Measurements from ENCODE around the gene KRTAP27-1. TPM values are rescaled to one million over a fixed set of nuclear protein-coding genes. Genes with fewer than 3 reads are reported as not detected.

The KRTAP27-1 gene
- total and polyA plus RNA-seq, 2 donors (not counting 1 experiment from before 2014, with no cell fraction given): not detected

DNA sequence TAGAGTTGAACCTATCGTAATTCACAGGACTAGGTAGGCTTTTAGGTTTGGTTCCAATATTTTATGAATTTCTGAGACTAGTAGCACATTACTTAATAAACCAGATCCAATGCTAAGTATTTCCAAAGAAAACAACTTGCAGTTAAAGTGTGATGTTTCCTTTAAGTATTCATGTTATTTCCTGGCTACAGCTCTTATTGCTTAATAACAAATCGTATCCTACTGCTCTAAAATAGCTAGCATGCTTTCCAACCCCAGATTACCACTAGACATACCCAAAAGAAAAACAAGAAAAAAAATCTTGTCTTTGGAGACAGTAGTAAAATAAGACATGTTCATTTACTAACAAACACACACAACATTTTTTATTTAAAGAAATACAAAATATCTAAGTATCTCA, 898 bp downstream of the KRTAP27-1 start:
- peak in 1 of 2 donors; percentile 17 for DNase-seq (ENCODE audit: low read depth in 2 of 2)

DNA sequence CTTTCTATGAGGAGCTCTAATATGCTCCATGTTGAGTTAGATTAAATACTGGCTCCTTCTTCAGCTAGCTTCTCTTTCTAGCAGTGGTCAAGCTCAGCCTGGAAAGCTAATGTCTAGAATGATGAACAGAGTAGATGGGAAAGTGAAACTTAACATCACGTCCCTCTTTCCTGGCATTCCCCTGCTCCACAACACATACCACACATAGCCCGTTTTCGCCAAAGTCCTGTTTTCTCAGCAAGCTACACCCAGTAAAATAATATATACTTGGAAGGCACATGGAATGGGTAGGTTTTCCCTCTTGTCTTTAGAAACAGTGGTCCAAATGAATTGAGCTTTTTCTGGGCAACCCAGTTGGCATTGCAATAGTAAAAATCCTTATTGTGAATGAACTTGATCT, 3.8 kb downstream of the KRTAP27-1 start:
- Histone ChIP-seq H3K36me3 (ENCODE audit: control insufficient read depth, insufficient read depth, low read length) (no peaks in the 10 kb centered on the region), H3K9me3 (ENCODE audit: control insufficient read depth, insufficient read depth, low read depth, low read length) (no peaks in the 10 kb centered on the region), H3K9ac (ENCODE audit: insufficient read depth, low read length) (no peak overlapping the region), H3K27ac (ENCODE audit: insufficient read depth, low read length) (no peak overlapping the region), H3K4me2 (ENCODE audit: extremely low read depth, insufficient read depth, low read length) (no peak overlapping the region), H2AFZ (ENCODE audit: low read length) (no peak overlapping the region), H3K79me2 (ENCODE audit: control insufficient read depth, insufficient read depth, low read length) (no peaks in the 10 kb centered on the region), H3K4me1 (ENCODE audit: control insufficient read depth, extremely low read depth, insufficient read depth, low read length) (no peaks in the 10 kb centered on the region), H3K27me3 (ENCODE audit: control insufficient read depth, insufficient read depth, low read length) (no peaks in the 10 kb centered on the region), H3K4me3 (replicated peaks in 1 of 4; ENCODE audit: control extremely low read depth in 1 of 4, insufficient read depth in 1 of 4, low read depth in 3 of 4, low read length in 4 of 4) (no peak overlapping the region), H4K20me1 (ENCODE audit: control insufficient read depth, extremely low read depth, insufficient read depth, low read length) (no peaks in the 10 kb centered on the region)
- TF ChIP-seq, protein P1, sequence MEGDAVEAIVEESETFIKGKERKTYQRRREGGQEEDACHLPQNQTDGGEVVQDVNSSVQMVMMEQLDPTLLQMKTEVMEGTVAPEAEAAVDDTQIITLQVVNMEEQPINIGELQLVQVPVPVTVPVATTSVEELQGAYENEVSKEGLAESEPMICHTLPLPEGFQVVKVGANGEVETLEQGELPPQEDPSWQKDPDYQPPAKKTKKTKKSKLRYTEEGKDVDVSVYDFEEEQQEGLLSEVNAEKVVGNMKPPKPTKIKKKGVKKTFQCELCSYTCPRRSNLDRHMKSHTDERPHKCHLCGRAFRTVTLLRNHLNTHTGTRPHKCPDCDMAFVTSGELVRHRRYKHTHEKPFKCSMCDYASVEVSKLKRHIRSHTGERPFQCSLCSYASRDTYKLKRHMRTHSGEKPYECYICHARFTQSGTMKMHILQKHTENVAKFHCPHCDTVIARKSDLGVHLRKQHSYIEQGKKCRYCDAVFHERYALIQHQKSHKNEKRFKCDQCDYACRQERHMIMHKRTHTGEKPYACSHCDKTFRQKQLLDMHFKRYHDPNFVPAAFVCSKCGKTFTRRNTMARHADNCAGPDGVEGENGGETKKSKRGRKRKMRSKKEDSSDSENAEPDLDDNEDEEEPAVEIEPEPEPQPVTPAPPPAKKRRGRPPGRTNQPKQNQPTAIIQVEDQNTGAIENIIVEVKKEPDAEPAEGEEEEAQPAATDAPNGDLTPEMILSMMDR (conservative IDR thresholded peaks at IDR 0.05 in 1 of 2, IDR thresholded peaks at IDR 0.05 in 1 of 2; ENCODE audit: low read depth in 1 of 2, low read length in 2 of 2): no peak
- TF ChIP-seq EZH2 (IDR thresholded peaks at IDR 0.05; ENCODE audit: low read length, missing control alignments): no peak
- DNase-seq (ENCODE audit: low read depth in 2 of 2): no peak

More for the DNA sequence above, 898 bp downstream of the KRTAP27-1 start:
- Histone ChIP-seq H3K27ac (ENCODE audit: insufficient read depth, low read length) (no peak overlapping the region), H3K9ac (ENCODE audit: insufficient read depth, low read length) (no peak overlapping the region), H3K4me1 (ENCODE audit: control insufficient read depth, extremely low read depth, insufficient read depth, low read length) (no peaks in the 10 kb centered on the region), H3K36me3 (ENCODE audit: control insufficient read depth, insufficient read depth, low read length) (no peaks in the 10 kb centered on the region), H3K4me3 (replicated peaks in 1 of 4; ENCODE audit: control extremely low read depth in 1 of 4, insufficient read depth in 1 of 4, low read depth in 3 of 4, low read length in 4 of 4) (no peak overlapping the region), H2AFZ (ENCODE audit: low read length) (no peak overlapping the region), H3K4me2 (ENCODE audit: extremely low read depth, insufficient read depth, low read length) (no peak overlapping the region), H3K9me3 (ENCODE audit: control insufficient read depth, insufficient read depth, low read depth, low read length) (no peaks in the 10 kb centered on the region), H4K20me1 (ENCODE audit: control insufficient read depth, extremely low read depth, insufficient read depth, low read length) (no peaks in the 10 kb centered on the region), H3K79me2 (ENCODE audit: control insufficient read depth, insufficient read depth, low read length) (no peaks in the 10 kb centered on the region), H3K27me3 (ENCODE audit: control insufficient read depth, insufficient read depth, low read length) (no peaks in the 10 kb centered on the region)
- no peak for TF ChIP-seq EZH2 (IDR thresholded peaks at IDR 0.05; ENCODE audit: low read length, missing control alignments)
- TF ChIP-seq, protein P1 (conservative IDR thresholded peaks at IDR 0.05 in 1 of 2, IDR thresholded peaks at IDR 0.05 in 1 of 2; ENCODE audit: low read depth in 1 of 2, low read length in 2 of 2): no peak

DNA sequence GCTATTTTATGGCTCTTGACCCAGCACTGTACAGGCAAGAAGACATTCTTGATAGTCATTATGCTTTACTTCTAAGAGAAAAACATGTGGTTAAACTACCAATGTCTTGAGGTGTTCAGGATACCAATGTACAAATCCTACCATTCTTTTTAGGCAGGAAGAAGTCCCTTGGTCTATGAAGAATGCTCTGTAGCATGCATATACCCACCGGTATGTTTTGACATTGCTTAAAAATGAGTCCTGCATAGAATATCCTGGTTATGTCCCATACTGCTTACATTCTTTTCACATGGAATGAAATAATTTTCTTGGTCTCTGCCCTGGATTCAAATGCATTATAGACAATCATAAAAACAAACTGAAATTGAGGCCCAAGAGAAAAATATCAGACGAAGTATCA, 4.8 kb downstream of the KRTAP27-1 start:
- no peaks in the 10 kb centered on the region for H4K20me1 ChIP-seq (ENCODE audit: control insufficient read depth, extremely low read depth, insufficient read depth, low read length)
- TF ChIP-seq EZH2 (IDR thresholded peaks at IDR 0.05; ENCODE audit: low read length, missing control alignments): no peak
- TF ChIP-seq, protein P1 (conservative IDR thresholded peaks at IDR 0.05 in 1 of 2, IDR thresholded peaks at IDR 0.05 in 1 of 2; ENCODE audit: low read depth in 1 of 2, low read length in 2 of 2): no peak
- no peaks in the 10 kb centered on the region for H3K4me1 ChIP-seq (ENCODE audit: control insufficient read depth, extremely low read depth, insufficient read depth, low read length)
- H3K27me3 ChIP-seq (ENCODE audit: control insufficient read depth, insufficient read depth, low read length): no peaks in the 10 kb centered on the region
- H3K79me2 ChIP-seq (ENCODE audit: control insufficient read depth, insufficient read depth, low read length): no peaks in the 10 kb centered on the region
- H3K4me3 ChIP-seq (replicated peaks in 1 of 4; ENCODE audit: control extremely low read depth in 1 of 4, insufficient read depth in 1 of 4, low read depth in 3 of 4, low read length in 4 of 4): no peak overlapping the region
- H3K9me3 ChIP-seq (ENCODE audit: control insufficient read depth, insufficient read depth, low read depth, low read length): no peaks in the 10 kb centered on the region
- H3K36me3 ChIP-seq (ENCODE audit: control insufficient read depth, insufficient read depth, low read length): no peaks in the 10 kb centered on the region
- no peak overlapping the region for H3K9ac ChIP-seq (ENCODE audit: insufficient read depth, low read length)
- H2AFZ ChIP-seq (ENCODE audit: low read length): no peak overlapping the region
- H3K4me2 ChIP-seq (ENCODE audit: extremely low read depth, insufficient read depth, low read length): no peak overlapping the region
- H3K27ac ChIP-seq (ENCODE audit: insufficient read depth, low read length): no peak overlapping the region
- DNase-seq (ENCODE audit: low read depth in 2 of 2): no peak
